ENCODE measurements around the gene PCSK9.

PCSK9 gene

GRCh38 chr1:55060133-55060999 lies 21.0 kb downstream of the PCSK9 start:
- no peak for DNase-seq

- no peak for DNase-seq
These were observed 21.8 kb downstream of the PCSK9 start for GRCh38 chr1:55061000-55061705.

DNA sequence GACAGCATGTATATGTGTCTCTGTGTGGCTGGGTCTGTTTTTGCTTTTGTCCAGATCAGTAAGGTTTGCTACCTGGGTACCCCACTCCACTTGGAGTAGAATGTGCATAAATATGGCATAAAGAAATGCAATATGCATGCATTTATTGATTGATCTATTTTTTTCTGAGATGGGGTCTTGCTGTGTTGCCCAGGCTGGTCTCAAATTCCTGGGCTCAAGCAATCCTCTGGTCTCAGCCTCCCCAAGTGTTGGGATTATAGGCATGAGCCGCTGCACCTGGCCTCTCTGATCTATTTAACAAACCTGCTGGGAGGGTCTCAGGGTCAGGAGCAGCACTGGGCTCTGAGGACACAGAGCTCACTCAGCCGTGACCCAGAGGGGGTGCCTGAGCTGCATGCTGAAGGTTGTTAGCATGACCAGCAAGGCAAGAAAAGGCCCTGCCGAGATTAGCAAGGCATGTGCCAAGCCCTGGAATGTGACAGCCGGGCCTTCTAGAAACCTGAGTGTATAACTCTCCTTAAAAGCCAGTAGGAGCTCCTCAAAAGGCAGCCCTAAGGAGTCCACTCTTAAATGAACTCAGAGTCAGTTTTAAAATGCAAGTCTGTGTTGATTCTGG lies 22.5 kb downstream of the PCSK9 start:
- DNase-seq, result no peak

- DNase-seq, result peak; percentile 52
These were observed 23.6 kb downstream of the PCSK9 start for GRCh38 chr1:55062801-55063576.

GRCh38 chr1:55063577-55063942 lies 24.2 kb downstream of the PCSK9 start:
- DNase-seq, result no peak

GRCh38 chr1:55064071-55064581 lies 24.8 kb downstream of the PCSK9 start:
- DNase-seq, result no peak

- peak; percentile 70 for DNase-seq
These were observed 25.5 kb downstream of the PCSK9 start for GRCh38 chr1:55064861-55065263.

DNA sequence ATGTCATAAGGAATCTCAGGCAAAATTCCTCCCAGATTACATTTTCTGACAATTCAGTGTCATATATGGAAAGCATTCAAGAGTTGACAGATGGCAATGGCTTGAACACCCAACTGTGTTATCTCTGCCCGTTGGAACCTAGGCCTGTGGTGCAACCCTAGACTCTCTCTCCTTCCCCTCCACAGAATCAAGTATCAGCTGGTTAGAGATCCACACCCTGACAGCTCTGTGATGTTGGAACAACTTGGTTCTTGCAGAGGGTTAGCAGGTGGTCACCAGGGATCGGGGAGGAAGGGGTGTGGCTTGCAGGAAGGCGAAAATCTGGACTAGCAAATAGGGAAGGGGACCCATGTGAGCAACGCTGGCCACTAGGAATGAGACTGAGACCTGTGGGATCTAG lies 26.3 kb downstream of the PCSK9 start:
- peak; percentile 42 for DNase-seq

DNA sequence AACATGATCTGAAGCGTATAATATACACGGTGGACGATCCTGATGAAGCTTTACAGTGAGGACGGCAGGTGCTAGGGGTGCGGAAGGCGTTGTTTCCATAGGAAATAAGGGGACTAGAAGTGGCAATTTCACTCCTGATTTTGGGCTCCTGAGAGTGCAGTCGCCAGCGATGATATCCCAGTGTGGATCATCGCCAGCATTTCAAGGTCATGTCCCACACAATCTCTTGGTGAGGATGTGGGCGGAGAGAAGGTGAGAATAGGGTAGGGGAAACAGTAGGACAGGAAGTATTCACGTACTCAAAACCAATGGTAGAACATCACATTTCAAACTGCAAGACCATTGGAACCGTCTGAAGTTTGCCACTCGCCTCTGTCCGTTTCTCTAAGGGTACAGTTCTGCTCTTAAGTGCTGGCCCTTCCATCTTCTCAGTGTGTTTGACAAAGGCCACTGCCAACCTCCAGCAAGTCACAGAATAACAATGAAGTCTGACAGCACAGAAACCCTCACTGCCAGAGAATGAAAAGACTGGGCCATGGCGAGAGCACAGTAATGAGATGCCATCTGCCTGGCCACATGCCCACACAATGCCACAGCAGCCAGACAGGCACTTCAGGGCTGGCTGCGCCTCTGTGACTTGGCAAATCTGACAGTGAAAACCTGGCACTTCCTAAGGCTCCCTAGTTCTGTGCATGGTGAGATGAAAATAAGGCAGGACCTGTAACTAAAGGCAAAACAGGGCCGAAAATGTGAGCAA lies 27.9 kb downstream of the PCSK9 start:
- DNase-seq, result peak; percentile 31

- DNase-seq, result no peak
These were observed 28.6 kb downstream of the PCSK9 start for GRCh38 chr1:55067914-55068313.

DNA sequence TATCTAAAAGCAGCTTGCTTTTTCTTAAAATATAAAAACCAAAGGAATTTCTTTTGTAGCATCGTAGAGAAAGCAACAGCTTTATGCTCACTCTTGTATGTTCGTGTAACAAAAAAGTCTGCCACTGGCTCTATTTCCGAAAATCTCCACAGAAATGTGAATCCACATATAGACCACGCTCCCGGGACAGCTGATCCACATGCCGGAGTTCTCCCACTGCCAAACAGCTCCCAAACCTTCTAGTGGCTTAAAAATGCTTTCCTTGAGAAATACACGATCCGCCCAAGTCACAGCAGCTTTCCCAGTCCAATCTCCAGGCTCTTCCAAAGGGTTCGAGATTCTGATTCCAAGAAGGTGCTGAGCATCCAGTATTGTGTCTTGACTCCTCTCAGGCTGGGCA lies 29.3 kb downstream of the PCSK9 start:
- no peak for DNase-seq

- DNase-seq, result no peak
These were observed 29.9 kb downstream of the PCSK9 start for GRCh38 chr1:55069280-55069679.

GRCh38 chr1:55070293-55071164 lies 31.2 kb downstream of the PCSK9 start:
- peak; percentile 76 for DNase-seq

GRCh38 chr1:55071477-55071876 lies 32.1 kb downstream of the PCSK9 start:
- no peak for DNase-seq

DNA sequence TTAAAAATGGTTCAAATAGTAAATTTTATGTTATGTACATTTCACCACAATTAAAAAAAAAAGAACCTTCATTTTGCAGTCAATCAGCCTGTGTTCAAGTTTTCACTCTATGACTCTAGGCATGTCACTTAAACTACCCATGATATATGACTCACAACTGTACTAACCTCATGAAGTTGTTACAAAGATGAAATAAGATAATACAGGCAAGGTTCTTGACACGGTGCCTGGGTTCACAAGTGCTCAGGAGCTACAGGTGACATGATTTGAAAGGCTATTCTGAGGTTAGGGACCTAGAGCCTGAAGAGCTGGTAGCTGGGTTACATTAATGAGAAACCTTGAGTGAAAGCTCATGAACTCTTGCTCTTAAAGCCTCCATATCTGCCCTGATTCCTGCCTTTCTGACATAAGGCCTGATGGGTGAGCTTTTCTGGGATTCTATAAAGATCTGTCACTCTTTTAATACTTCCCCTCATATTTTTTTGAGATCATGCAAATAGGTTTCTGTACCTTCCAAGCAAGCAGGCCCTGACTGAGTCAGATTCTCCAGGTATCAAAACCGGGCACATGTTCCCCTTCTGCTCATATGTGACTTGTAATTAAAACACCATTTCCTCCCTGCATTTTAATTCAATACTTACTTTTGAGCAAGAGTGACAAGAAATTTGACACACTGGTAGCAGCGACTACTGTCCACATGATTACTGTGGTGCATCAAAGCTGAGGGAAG lies 34.0 kb downstream of the PCSK9 start:
- no peak for DNase-seq

DNA sequence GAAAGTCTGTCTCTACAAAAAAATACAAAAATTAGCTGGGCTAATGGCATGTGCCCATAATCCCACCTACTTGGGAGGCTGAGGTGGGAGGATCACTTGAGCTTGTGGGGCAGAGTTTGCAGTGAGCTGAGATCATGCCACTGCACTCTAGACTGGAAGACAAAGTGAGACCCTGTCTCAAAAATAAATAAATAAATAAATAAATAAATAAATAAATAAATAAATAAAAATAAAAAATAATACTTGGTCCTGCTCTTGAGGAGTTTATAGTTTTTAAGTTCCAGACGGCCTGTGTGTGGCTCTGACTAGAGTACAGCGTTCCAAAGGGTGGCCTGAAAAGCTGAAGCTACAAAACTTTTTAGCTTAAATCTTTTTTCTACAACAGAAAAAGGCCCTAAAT lies 35.1 kb downstream of the PCSK9 start:
- no peak for DNase-seq

DNA sequence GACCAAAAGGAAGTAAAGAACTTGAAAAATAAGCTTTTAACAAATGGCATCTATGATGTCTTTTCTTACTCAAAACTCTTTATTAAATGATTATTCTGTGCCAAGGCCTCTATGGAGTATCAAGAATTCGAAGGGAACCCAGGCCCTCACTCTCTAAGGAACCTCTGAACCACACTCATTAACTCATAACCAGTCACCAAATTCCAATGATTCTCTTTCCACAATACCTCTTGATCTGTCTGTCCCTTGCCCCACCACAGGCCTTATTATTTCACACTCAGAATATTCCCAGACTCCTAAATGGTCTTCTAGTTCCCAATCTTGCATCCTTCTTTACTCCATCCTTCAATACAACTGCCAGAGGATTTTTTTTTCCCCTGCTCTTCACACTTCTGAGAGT lies 37.0 kb downstream of the PCSK9 start:
- no peak for DNase-seq

- DNase-seq, result no peak
These were observed 39.1 kb downstream of the PCSK9 start for GRCh38 chr1:55078470-55078869.

GRCh38 chr1:55079651-55080050 lies 40.3 kb downstream of the PCSK9 start:
- DNase-seq, result no peak

GRCh38 chr1:55081188-55081904 lies 42.0 kb downstream of the PCSK9 start:
- no peak for DNase-seq

Measured in NCI-H524 treated with DMSO at 0.1 percent for 48 hours (cell line).